SK-N-SH treated with all-trans-retinoic acid at 6 μM for 48 hours (cell line): ENCODE results near the gene CBFB.

Source experiments
- ATAC-seq: fragments of 200-7000 bp; cut with Tn5 transposase; 3 replicates; pipeline ENCODE4 v1.9.1; 2020; ENCODE audit warnings: mild to moderate bottlenecking, moderate library complexity
- ARNTL ChIP-seq: fragments of 450-650 bp; formaldehyde crosslinking; IDR thresholded peaks from 2 replicates; pipeline ENCODE4 v1.5.0; 2020; ENCODE audit warnings: low read depth, mild to moderate bottlenecking, moderate library complexity, borderline replicate concordance
- BACH2 ChIP-seq: fragments of 250-450 bp; sonication (Bioruptor Pico); IDR thresholded peaks from 2 replicates; pipeline ENCODE4 v1.9.0; 2021; ENCODE audit warnings: mild to moderate bottlenecking, borderline replicate concordance
- CSRNP3 ChIP-seq: fragments of 250-450 bp; sonication (Bioruptor Pico); IDR thresholded peaks from 2 replicates; pipeline ENCODE4 v1.5.1; 2021; ENCODE audit warnings: mild to moderate bottlenecking, moderate library complexity
- ESRRG ChIP-seq: fragments of 250-450 bp; sonication (Bioruptor Pico); IDR thresholded peaks from 2 replicates; pipeline ENCODE4 v1.6.1; 2021; ENCODE audit warnings: mild to moderate bottlenecking
- GLIS3 ChIP-seq: fragments of 250-450 bp; sonication (Bioruptor Pico); IDR thresholded peaks from 2 replicates; pipeline ENCODE4 v1.5.0; 2020; ENCODE audit warnings: mild to moderate bottlenecking, moderate library complexity
- ISL1 ChIP-seq: fragments of 250-450 bp; sonication (Bioruptor Pico); IDR thresholded peaks from 2 replicates; pipeline ENCODE4 v2.1.2; 2022; ENCODE audit warnings: mild to moderate bottlenecking, moderate library complexity
- OSR1 ChIP-seq: fragments of 250-450 bp; sonication (Bioruptor Pico); IDR thresholded peaks from 2 replicates; pipeline ENCODE4 v1.8.0; 2022; ENCODE audit warnings: moderate library complexity, mild to moderate bottlenecking, inconsistent platforms
- POU6F1 ChIP-seq: fragments of 250-450 bp; sonication (Bioruptor Pico); IDR thresholded peaks from 2 replicates; pipeline ENCODE4 v1.8.0; 2021; ENCODE audit warnings: low read depth, mild to moderate bottlenecking, moderate library complexity, borderline replicate concordance
- PPARA ChIP-seq: fragments of 250-450 bp; sonication (Bioruptor Pico); IDR thresholded peaks from 2 replicates; pipeline ENCODE4 v1.5.0; 2020; ENCODE audit warnings: mild to moderate bottlenecking, borderline replicate concordance
- SNAI2 ChIP-seq: fragments of 250-450 bp; sonication (Bioruptor Pico); IDR thresholded peaks from 2 replicates; pipeline ENCODE4 v1.5.0; 2020; ENCODE audit warnings: mild to moderate bottlenecking, moderate library complexity
- TCF4 ChIP-seq: fragments of 250-450 bp; sonication (Bioruptor Pico); IDR thresholded peaks from 2 replicates; pipeline ENCODE4 v1.8.0; 2021; ENCODE audit warnings: mild to moderate bottlenecking, moderate library complexity, borderline replicate concordance
- TOX ChIP-seq: fragments of 250-450 bp; sonication (Bioruptor Pico); IDR thresholded peaks from 2 replicates; pipeline ENCODE4 v1.8.0; 2021; ENCODE audit warnings: mild to moderate bottlenecking, moderate library complexity, borderline replicate concordance
- ZFP3 ChIP-seq: fragments of 250-450 bp; sonication (Bioruptor Pico); IDR thresholded peaks from 2 replicates; pipeline ENCODE4 v1.5.0; 2020; ENCODE audit warnings: mild to moderate bottlenecking, moderate library complexity
- ZFP30 ChIP-seq: fragments of 450-650 bp; formaldehyde crosslinking; IDR thresholded peaks from 2 replicates; pipeline ENCODE4 v1.5.0; 2022; ENCODE audit warnings: mild to moderate bottlenecking, moderate library complexity
- ZNF565 ChIP-seq: fragments of 450-650 bp; formaldehyde crosslinking; conservative IDR thresholded peaks from 2 replicates; pipeline ENCODE4 v1.5.0; 2020; ENCODE audit warnings: low read depth, mild to moderate bottlenecking, moderate library complexity
- TF ChIP-seq, protein P1 (sequence below): fragments of 250-450 bp; sonication (Bioruptor Pico); IDR thresholded peaks from 2 replicates; pipeline ENCODE4 v1.5.0; 2020; ENCODE audit warnings: mild to moderate bottlenecking, moderate library complexity
- TF ChIP-seq, protein P2 (sequence below): fragments of 250-450 bp; sonication (Bioruptor Pico); IDR thresholded peaks from 2 replicates; pipeline ENCODE4 v1.8.0; 2020; ENCODE audit warnings: mild to moderate bottlenecking, moderate library complexity, borderline replicate concordance
- TF ChIP-seq, protein P3 (sequence below): fragments of 250-450 bp; sonication (Bioruptor Pico); IDR thresholded peaks from 2 replicates; pipeline ENCODE4 v1.5.1; 2020; ENCODE audit warnings: low read depth, mild to moderate bottlenecking, moderate library complexity

Gene CBFB

DNA sequence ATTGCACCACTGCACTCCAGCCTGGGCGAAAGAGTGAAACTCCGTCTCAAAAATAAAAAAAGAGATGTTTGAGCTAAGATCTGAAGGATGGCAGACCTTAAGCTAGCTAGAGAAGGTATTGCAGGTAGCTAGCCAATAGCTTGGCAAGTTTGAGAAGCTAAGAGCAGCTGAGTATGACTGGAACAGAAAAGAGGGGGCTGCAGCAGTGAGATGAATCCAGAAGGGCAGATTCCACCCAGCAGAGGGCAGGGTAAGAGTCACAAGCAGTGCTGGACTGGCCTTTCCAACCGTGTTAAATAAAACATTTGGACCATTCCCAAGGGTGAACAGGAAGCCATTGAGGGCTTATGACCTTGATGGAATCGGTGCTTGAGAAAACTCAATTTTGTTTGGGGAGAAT, 75.1 kb downstream of the CBFB start:
- TF ChIP-seq ZFP30: no peak
- no peak for TF ChIP-seq PPARA (CRISPR knock-in tag)
- TF ChIP-seq TOX: no peak
- no peak for TF ChIP-seq ISL1
- TF ChIP-seq CSRNP3: no peak
- no peak for TF ChIP-seq SNAI2 (CRISPR knock-in tag)
- no peak for TF ChIP-seq TCF4 (CRISPR knock-in tag)
- TF ChIP-seq ZNF565 (CRISPR knock-in tag): no peak
- TF ChIP-seq, protein P1, sequence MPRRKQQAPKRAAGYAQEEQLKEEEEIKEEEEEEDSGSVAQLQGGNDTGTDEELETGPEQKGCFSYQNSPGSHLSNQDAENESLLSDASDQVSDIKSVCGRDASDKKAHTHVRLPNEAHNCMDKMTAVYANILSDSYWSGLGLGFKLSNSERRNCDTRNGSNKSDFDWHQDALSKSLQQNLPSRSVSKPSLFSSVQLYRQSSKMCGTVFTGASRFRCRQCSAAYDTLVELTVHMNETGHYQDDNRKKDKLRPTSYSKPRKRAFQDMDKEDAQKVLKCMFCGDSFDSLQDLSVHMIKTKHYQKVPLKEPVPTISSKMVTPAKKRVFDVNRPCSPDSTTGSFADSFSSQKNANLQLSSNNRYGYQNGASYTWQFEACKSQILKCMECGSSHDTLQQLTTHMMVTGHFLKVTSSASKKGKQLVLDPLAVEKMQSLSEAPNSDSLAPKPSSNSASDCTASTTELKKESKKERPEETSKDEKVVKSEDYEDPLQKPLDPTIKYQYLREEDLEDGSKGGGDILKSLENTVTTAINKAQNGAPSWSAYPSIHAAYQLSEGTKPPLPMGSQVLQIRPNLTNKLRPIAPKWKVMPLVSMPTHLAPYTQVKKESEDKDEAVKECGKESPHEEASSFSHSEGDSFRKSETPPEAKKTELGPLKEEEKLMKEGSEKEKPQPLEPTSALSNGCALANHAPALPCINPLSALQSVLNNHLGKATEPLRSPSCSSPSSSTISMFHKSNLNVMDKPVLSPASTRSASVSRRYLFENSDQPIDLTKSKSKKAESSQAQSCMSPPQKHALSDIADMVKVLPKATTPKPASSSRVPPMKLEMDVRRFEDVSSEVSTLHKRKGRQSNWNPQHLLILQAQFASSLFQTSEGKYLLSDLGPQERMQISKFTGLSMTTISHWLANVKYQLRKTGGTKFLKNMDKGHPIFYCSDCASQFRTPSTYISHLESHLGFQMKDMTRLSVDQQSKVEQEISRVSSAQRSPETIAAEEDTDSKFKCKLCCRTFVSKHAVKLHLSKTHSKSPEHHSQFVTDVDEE (CRISPR knock-in tag): no peak
- TF ChIP-seq ESRRG (CRISPR knock-in tag): no peak
- no peak for TF ChIP-seq ZFP3 (CRISPR knock-in tag)
- ATAC-seq: peak; percentile 70

GRCh38 chr16:67104845-67105244, 75.9 kb downstream of the CBFB start:
- no peak for TF ChIP-seq TOX
- no peak for TF ChIP-seq ARNTL (CRISPR knock-in tag)
- no peak for TF ChIP-seq OSR1 (CRISPR knock-in tag)
- no peak for TF ChIP-seq GLIS3 (CRISPR knock-in tag)
- TF ChIP-seq ZFP30: no peak
- no peak for TF ChIP-seq ZFP3 (CRISPR knock-in tag)
- no peak for TF ChIP-seq PPARA (CRISPR knock-in tag)
- no peak for TF ChIP-seq BACH2 (CRISPR knock-in tag)
- TF ChIP-seq, protein P1 (CRISPR knock-in tag): no peak
- ATAC-seq: no peak

DNA sequence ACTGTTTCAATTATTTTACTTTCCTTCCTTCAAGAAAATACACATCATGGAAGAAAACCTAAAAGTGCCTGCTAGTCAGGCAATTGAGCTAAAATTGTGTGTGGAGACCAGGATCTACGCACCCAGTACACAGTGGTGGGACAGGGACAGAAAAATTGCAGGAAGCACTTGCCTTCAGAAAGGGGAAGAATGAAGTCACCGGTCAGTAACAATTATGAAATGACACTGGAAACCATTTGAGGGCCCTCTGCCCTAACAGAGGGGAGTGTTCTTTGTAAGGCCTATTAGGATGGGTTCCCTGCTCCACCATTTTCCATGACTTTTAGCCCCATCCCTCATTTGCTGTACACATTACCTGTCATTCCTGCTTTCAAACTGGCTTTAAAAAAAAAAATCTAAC, 76.3 kb downstream of the CBFB start:
- no peak for TF ChIP-seq ZNF565 (CRISPR knock-in tag)
- TF ChIP-seq TCF4 (CRISPR knock-in tag): no peak
- TF ChIP-seq, protein P2, sequence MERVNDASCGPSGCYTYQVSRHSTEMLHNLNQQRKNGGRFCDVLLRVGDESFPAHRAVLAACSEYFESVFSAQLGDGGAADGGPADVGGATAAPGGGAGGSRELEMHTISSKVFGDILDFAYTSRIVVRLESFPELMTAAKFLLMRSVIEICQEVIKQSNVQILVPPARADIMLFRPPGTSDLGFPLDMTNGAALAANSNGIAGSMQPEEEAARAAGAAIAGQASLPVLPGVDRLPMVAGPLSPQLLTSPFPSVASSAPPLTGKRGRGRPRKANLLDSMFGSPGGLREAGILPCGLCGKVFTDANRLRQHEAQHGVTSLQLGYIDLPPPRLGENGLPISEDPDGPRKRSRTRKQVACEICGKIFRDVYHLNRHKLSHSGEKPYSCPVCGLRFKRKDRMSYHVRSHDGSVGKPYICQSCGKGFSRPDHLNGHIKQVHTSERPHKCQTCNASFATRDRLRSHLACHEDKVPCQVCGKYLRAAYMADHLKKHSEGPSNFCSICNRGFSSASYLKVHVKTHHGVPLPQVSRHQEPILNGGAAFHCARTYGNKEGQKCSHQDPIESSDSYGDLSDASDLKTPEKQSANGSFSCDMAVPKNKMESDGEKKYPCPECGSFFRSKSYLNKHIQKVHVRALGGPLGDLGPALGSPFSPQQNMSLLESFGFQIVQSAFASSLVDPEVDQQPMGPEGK: no peak
- TF ChIP-seq, protein P3, sequence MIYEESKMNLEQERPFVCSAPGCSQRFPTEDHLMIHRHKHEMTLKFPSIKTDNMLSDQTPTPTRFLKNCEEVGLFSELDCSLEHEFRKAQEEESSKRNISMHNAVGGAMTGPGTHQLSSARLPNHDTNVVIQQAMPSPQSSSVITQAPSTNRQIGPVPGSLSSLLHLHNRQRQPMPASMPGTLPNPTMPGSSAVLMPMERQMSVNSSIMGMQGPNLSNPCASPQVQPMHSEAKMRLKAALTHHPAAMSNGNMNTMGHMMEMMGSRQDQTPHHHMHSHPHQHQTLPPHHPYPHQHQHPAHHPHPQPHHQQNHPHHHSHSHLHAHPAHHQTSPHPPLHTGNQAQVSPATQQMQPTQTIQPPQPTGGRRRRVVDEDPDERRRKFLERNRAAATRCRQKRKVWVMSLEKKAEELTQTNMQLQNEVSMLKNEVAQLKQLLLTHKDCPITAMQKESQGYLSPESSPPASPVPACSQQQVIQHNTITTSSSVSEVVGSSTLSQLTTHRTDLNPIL (CRISPR knock-in tag): no peak
- TF ChIP-seq GLIS3 (CRISPR knock-in tag): no peak
- TF ChIP-seq ESRRG (CRISPR knock-in tag): no peak

GRCh38 chr16:67105881-67106280, 76.9 kb downstream of the CBFB start:
- TF ChIP-seq, protein P3 (CRISPR knock-in tag): no peak
- no peak for TF ChIP-seq ZFP30
- no peak for TF ChIP-seq POU6F1 (CRISPR knock-in tag)
- no peak for ATAC-seq

More for the DNA sequence above, 76.3 kb downstream of the CBFB start:
- no peak for ATAC-seq
